Smooth muscle cell (in vitro differentiated cells): ENCODE results near the gene TMEM45A. TPM values are rescaled to one million over a fixed set of nuclear protein-coding genes. Genes with fewer than 3 reads are reported as not detected.
A peak's percentile ranks its signal among the peaks of the same experiment; 100 is the strongest.

Experiments
- DNase-seq: peaks from one replicate; lab custom pipeline; 2025; ENCODE audit not compliant: unreplicated experiment; lab: John Stamatoyannopoulos, UW
- H2AFZ ChIP-seq: fragments of 200-600 bp; sonication (generic); 2 replicates; pipeline ENCODE4 v1.6.0; 2016; ENCODE audit warnings: antibody characterized with exemption, low read depth, mild to moderate bottlenecking
- H3F3A ChIP-seq: fragments of 200-600 bp; sonication (generic); 2 replicates; pipeline ENCODE4 v1.6.0; 2017; ENCODE audit warnings: antibody characterized with exemption, low read depth
- H3K27ac ChIP-seq: fragments of 200-600 bp; sonication (generic); 2 replicates; pipeline ENCODE4 v1.5.1; 2016; ENCODE audit warnings: low read depth, mild to moderate bottlenecking
- H3K27me3 ChIP-seq: fragments of 200-600 bp; sonication (generic); 2 replicates; pipeline ENCODE4 v1.6.1; 2016; ENCODE audit warnings: low read depth, mild to moderate bottlenecking
- H3K36me3 ChIP-seq: fragments of 200-600 bp; sonication (generic); 2 replicates; pipeline ENCODE4 v1.5.1; 2016; ENCODE audit warnings: low read depth
- H3K4me1 ChIP-seq: fragments of 200-600 bp; sonication (generic); 2 replicates; pipeline ENCODE4 v1.5.1; 2016; ENCODE audit warnings: low read depth
- H3K4me2 ChIP-seq: fragments of 200-600 bp; sonication (generic); 2 replicates; pipeline ENCODE4 v1.6.0; 2016; ENCODE audit warnings: mild to moderate bottlenecking
- H3K4me3 ChIP-seq: fragments of 200-600 bp; sonication (generic); 2 replicates; pipeline ENCODE4 v1.5.1; 2016; ENCODE audit warnings: mild to moderate bottlenecking
- H3K79me2 ChIP-seq: fragments of 200-600 bp; sonication (generic); 2 replicates; pipeline ENCODE4 v1.6.0; 2016; ENCODE audit warnings: low read depth, mild to moderate bottlenecking
- H3K9ac ChIP-seq: fragments of 200-600 bp; sonication (generic); 2 replicates; pipeline ENCODE4 v1.6.0; 2016; ENCODE audit warnings: low read depth
- H3K9me3 ChIP-seq: fragments of 200-600 bp; sonication (generic); replicated peaks from 2 replicates; pipeline ENCODE4 v1.5.1; 2016; ENCODE audit warnings: low read depth
- H4K20me1 ChIP-seq: fragments of 200-600 bp; sonication (generic); 2 replicates; pipeline ENCODE4 v1.6.0; 2016; ENCODE audit warnings: low read depth
- WGBS: methylation state at CpG from one replicate; pipeline ENCODE4 v1.1.7; 2016; ENCODE audit warnings: low lambda C conversion rate; 5-methylcytosine and 5-hydroxymethylcytosine counted together
- polyA plus RNA-seq: library from polyadenylated mRNA; unstranded; fragments of >200 nt; fragmentation: Nextera tagmentation; extraction: Ambion mirVana; gene quantifications from 2 replicates; pipeline ENCODE4 v1.2.1, GENCODE V29; 2016
- total RNA-seq: library from RNA; depleted of rRNA; stranded (reverse); fragments of >200 nt; gene quantifications from 2 replicates; pipeline ENCODE4 v1.2.3, GENCODE V29; 2014
- TF ChIP-seq, protein P1 (sequence below): fragments of 200-600 bp; sonication (generic); IDR thresholded peaks from 2 replicates; pipeline ENCODE4 v1.5.1; 2017; ENCODE audit warnings: borderline replicate concordance, mild to moderate bottlenecking, antibody characterized with exemption; ENCODE audit not compliant: insufficient read depth, poor library complexity, severe bottlenecking

Gene TMEM45A
- total and polyA plus RNA-seq, 2 experiments from 2014 or later = 209 to 280 TPM

DNA sequence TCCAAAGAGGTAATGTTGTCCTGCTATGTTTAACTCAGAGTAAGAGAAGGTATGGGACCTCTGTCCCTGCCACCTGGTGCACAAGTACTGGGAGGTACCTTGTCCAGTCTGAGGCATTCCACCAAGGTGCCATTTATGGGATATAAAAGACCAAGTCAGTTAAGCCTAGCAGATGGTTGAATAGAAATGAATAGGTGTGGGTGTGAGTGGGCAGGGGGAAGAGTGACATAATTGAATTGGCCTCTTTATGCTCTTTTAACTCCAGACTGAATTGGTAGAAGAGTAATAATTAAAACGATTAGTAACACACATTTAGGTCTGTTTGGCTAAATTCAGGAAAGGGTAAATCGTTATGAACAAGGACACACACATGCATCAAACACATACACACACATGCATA, 117.5 kb downstream of the TMEM45A start:
- Histone ChIP-seq H4K20me1 (no peaks in the 10 kb centered on the region), H3K4me2 (no peak overlapping the region), H3K36me3 (no peaks in the 10 kb centered on the region), H3K9ac (no peak overlapping the region), H3K27ac (no peak overlapping the region), H3F3A (no peaks in the 10 kb centered on the region), H3K4me3 (peak overlapping the region; percentile 34), H2AFZ (no peak overlapping the region), H3K27me3 (peaks cover 4% of the 10 kb centered on the region), H3K79me2 (no peaks in the 10 kb centered on the region), H3K9me3 (no peaks in the 10 kb centered on the region), H3K4me1 (no peaks in the 10 kb centered on the region)
- no peak for DNase-seq
- 90% methylated on average over 2 of the region's 2 CpGs for WGBS
- TF ChIP-seq, protein P1, sequence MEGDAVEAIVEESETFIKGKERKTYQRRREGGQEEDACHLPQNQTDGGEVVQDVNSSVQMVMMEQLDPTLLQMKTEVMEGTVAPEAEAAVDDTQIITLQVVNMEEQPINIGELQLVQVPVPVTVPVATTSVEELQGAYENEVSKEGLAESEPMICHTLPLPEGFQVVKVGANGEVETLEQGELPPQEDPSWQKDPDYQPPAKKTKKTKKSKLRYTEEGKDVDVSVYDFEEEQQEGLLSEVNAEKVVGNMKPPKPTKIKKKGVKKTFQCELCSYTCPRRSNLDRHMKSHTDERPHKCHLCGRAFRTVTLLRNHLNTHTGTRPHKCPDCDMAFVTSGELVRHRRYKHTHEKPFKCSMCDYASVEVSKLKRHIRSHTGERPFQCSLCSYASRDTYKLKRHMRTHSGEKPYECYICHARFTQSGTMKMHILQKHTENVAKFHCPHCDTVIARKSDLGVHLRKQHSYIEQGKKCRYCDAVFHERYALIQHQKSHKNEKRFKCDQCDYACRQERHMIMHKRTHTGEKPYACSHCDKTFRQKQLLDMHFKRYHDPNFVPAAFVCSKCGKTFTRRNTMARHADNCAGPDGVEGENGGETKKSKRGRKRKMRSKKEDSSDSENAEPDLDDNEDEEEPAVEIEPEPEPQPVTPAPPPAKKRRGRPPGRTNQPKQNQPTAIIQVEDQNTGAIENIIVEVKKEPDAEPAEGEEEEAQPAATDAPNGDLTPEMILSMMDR = no peak

DNA sequence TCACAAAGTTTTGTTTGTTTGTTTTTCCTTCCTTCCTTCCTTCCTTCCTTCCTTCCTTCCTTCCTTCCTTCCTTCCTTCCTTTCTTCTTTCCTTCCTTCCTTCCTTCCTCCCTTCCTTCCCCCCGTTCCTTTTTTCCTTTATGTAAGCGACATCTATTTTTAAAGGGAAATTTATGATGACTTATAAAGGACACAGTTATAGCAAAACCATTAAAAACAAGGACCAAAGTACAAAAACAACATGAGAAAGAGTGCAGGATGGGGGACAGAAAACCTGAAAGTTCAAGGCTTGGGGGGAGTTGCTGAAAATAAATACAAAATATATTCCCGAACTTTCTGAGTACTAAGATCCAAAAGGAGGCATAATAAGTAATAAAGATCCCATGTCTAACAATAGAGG, 118.8 kb downstream of the TMEM45A start:
- Histone ChIP-seq H3K4me1 (no peaks in the 10 kb centered on the region), H3K4me3 (peak overlapping the region; percentile 34), H3K4me2 (no peak overlapping the region), H2AFZ (no peak overlapping the region), H3K79me2 (no peaks in the 10 kb centered on the region), H3K9ac (no peak overlapping the region), H3K9me3 (no peaks in the 10 kb centered on the region), H4K20me1 (no peaks in the 10 kb centered on the region), H3F3A (no peaks in the 10 kb centered on the region), H3K27me3 (peaks cover 7% of the 10 kb centered on the region), H3K27ac (no peak overlapping the region), H3K36me3 (no peaks in the 10 kb centered on the region)
- WGBS = 85% methylated on average over 2 of the region's 3 CpGs
- TF ChIP-seq, protein P1 = no peak
- no peak for DNase-seq

DNA sequence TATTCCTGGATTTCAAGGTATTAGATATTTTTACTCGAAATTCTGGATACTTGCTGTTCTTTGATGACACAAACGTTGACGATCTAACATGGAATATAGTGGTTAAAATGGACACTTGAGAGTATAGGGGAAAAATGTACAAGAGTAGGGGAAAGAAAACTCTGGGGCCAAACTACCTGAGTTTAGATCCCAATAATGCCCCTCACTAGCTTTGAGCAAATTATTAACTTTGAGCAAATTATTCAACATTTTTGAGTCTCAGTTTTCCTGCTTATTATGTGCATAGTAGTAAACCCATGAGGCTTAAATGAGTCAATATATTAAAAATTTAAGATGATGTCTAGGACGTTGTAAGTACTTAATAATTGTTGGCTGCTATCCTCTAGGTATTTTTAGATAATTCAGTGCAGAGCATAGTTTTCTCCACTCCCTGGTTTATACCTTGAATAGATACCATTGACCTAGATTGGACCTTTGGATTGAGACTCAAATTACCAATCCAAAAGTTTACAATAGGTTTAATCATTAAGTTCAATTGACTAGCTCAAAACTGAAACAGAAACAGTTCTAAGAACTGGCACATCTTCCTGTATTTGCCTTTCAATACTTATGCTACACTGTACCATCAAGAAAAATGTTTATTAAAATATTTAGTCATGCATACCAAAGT, 121.4 kb downstream of the TMEM45A start:
- H3K27me3 ChIP-seq = peaks cover 7% of the 10 kb centered on the region
- WGBS = 78% methylated on average over 4 of the region's 4 CpGs
- no peaks in the 10 kb centered on the region for H3K36me3 ChIP-seq
- H3K9me3 ChIP-seq = no peaks in the 10 kb centered on the region
- no peaks in the 10 kb centered on the region for H3K4me1 ChIP-seq
- peak overlapping the region; percentile 23 for H3K4me3 ChIP-seq
- H3F3A ChIP-seq = no peaks in the 10 kb centered on the region
- no peaks in the 10 kb centered on the region for H4K20me1 ChIP-seq
- H3K27ac ChIP-seq = no peak overlapping the region
- DNase-seq = no peak
- no peaks in the 10 kb centered on the region for H3K79me2 ChIP-seq
- TF ChIP-seq, protein P1 = no peak
- H3K4me2 ChIP-seq = no peak overlapping the region
- H3K9ac ChIP-seq = no peak overlapping the region
- no peak overlapping the region for H2AFZ ChIP-seq

DNA sequence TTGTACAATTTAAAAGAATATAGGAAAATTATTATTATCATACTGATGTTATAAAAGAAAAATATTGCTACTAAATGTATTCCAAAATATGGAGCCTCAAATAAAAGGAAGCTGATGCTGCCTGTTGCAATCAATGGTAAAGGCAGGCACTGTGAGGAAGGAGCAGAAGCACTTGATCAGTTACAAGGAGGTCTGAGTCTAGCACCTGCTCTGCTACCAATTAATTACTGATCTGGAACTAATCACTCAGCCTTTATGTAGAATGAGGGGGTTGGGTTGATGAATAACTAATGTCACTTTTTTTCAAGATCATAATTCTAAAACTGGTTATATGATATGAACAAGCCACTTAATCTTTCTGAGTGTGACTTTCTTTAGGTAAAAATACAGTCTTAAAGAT, 122.5 kb downstream of the TMEM45A start:
- no peaks in the 10 kb centered on the region for H3K9me3 ChIP-seq
- no peak overlapping the region for H2AFZ ChIP-seq
- H3K4me3 ChIP-seq = no peak overlapping the region
- no peak overlapping the region for H3K27ac ChIP-seq
- no peaks in the 10 kb centered on the region for H4K20me1 ChIP-seq
- H3K4me2 ChIP-seq = no peak overlapping the region
- DNase-seq = no peak
- H3K27me3 ChIP-seq = peaks cover 7% of the 10 kb centered on the region
- no peak overlapping the region for H3K9ac ChIP-seq
- no peaks in the 10 kb centered on the region for H3K79me2 ChIP-seq
- H3K36me3 ChIP-seq = no peaks in the 10 kb centered on the region
- H3F3A ChIP-seq = no peaks in the 10 kb centered on the region
- TF ChIP-seq, protein P1 = no peak
- H3K4me1 ChIP-seq = no peaks in the 10 kb centered on the region
